Brain microvascular endothelial cell (primary cell): Measurements from ENCODE around the gene ZPBP.

ENCODE experiments used
- DNase-seq: peaks from one replicate; pipeline ENCODE4 v3.0.0-alpha.2; 2020
- H3K27ac ChIP-seq: fragments of 250-450 bp; sonication (Bioruptor Pico); 2 replicates; pipeline ENCODE4 v1.5.1; 2020; ENCODE audit warnings: mild to moderate bottlenecking, moderate library complexity
- H3K27me3 ChIP-seq: fragments of 250-450 bp; sonication (Bioruptor Pico); replicated peaks from 2 replicates; pipeline ENCODE4 v1.5.1; 2020; ENCODE audit warnings: mild to moderate bottlenecking
- H3K36me3 ChIP-seq: fragments of 250-450 bp; sonication (Bioruptor Pico); replicated peaks from 2 replicates; pipeline ENCODE4 v1.5.1; 2020; ENCODE audit warnings: mild to moderate bottlenecking
- H3K4me3 ChIP-seq: 2 replicates; pipeline ENCODE4 v1.5.1; 2011; ENCODE audit warnings: low read depth, mild to moderate bottlenecking, control low read depth, low read length, moderate library complexity
- in situ Hi-C: cut with HindIII; loops from 2 replicates; pipeline ENCODE4 v1.10.0; 2017; ENCODE audit warnings: low sequenced_read_pairs, low pct_ligation_motif_present
- TF ChIP-seq, protein P1 (sequence below): IDR thresholded peaks from 2 replicates; pipeline ENCODE4 v1.5.1; 2011; ENCODE audit warnings: low read depth, mild to moderate bottlenecking, moderate library complexity, low read length, control low read depth, inconsistent platforms; ENCODE audit errors: missing control alignments

ZPBP gene

DNA sequence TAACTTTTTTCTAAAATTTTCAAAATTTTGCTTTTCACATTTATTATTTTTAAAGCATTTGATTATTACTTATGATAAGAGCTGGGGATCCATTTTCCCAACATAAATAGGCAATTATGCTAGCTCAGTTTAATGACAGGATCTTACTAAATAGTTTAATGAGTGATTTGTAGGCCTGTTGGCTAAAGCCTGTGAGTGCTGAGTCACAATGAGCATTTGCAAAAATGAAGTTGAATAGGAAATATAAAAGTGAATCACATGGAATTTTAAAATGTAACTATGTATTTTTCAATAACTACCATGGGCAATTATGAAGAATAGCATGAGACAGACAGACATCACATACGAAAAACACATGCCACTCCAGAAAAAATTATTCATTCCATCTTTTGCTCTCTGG is 45.1 kb upstream of the ZPBP start:
- H3K36me3 ChIP-seq, result no peaks in the 10 kb centered on the region
- in situ Hi-C loops, result no loop called here
- TF ChIP-seq, protein P1, sequence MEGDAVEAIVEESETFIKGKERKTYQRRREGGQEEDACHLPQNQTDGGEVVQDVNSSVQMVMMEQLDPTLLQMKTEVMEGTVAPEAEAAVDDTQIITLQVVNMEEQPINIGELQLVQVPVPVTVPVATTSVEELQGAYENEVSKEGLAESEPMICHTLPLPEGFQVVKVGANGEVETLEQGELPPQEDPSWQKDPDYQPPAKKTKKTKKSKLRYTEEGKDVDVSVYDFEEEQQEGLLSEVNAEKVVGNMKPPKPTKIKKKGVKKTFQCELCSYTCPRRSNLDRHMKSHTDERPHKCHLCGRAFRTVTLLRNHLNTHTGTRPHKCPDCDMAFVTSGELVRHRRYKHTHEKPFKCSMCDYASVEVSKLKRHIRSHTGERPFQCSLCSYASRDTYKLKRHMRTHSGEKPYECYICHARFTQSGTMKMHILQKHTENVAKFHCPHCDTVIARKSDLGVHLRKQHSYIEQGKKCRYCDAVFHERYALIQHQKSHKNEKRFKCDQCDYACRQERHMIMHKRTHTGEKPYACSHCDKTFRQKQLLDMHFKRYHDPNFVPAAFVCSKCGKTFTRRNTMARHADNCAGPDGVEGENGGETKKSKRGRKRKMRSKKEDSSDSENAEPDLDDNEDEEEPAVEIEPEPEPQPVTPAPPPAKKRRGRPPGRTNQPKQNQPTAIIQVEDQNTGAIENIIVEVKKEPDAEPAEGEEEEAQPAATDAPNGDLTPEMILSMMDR, result no peak
- H3K27ac ChIP-seq, result no peak overlapping the region
- DNase-seq, result no peak
- H3K4me3 ChIP-seq, result no peak overlapping the region
- H3K27me3 ChIP-seq, result no peaks in the 10 kb centered on the region

DNA sequence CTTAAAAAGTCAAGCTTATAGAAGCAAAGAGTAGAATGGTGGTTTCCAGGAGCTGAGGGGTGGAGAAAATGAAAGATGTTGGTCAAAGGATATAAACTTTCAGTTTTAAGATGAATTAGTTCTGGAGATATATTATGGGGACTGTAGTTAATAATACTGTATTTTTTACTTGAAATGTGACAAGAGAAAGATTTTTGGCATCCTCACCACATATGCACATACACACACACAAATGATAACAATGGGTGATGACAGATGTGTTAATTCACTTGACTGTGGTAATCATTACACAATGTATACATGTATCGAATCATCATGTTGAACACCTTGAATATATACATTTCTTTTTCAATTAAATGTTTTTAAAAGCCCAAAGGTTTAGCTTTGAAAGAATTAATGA is 32.7 kb upstream of the ZPBP start:
- no peak overlapping the region for H3K4me3 ChIP-seq
- in situ Hi-C loops, result no loop called here
- DNase-seq, result no peak
- H3K36me3 ChIP-seq, result no peaks in the 10 kb centered on the region
- TF ChIP-seq, protein P1, result no peak
- no peak overlapping the region for H3K27ac ChIP-seq
- H3K27me3 ChIP-seq, result no peaks in the 10 kb centered on the region

DNA sequence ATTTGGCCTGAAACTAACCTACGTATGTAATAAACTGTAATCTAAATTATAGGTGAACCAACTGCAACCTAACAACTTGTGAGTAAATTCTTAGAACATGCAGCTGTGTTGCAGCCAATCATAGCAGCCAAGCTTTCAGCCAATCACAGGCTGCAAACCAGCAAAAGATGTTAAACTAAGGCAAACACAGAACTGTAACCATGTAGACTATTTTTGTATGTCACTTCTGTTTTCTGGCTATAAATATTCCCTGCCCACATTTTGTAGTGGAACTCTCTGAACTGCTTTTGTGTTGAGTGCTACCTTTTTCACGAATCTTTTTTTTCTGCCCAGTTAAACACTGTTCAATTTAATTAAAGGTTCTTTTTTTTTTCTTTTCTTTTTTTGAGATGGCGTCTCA is 28.2 kb upstream of the ZPBP start:
- H3K27me3 ChIP-seq, result no peaks in the 10 kb centered on the region
- no peak for DNase-seq
- in situ Hi-C loops, result no loop called here
- H3K4me3 ChIP-seq, result no peak overlapping the region
- H3K36me3 ChIP-seq, result no peaks in the 10 kb centered on the region
- TF ChIP-seq, protein P1, result no peak
- no peak overlapping the region for H3K27ac ChIP-seq

DNA sequence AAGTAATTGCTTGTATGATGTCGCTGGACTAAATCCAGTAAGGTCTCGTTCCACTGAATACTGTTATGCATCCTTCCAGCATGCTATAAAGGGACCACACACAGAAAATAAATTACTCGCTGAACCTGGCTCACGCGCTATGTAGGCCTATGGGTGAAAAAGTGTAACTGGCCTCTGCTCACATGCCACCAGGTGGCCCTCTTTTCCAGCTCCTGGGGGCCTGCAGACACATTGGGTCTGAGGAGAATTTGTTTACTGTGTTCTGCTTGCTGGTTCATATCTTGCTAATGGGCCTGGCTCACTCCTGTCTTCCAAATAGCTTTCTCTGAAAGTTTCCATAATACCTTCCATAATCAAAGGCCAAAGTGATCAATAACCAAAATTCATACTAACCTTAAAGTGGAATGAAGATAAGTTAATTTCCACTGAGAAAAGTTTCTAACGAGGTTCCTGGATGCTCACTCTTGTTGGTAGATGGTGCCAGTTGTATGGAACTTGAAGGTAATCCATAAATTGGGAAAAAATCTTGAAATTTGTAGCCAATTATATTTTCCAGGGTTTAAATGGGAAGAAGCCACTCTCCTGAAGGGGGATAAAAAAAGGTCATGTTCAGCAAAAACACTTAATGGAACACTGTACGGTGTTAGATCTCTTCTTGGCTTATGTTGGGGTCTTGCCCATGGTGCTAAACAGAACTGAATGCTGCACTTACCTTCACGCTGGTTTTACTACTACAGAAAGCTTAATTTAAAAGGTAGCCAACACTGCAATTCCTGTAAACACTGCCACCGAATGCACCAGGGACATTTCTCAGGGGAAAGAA is 27.0 kb upstream of the ZPBP start:
- Histone ChIP-seq H3K27ac (no peak overlapping the region), H3K36me3 (no peaks in the 10 kb centered on the region), H3K4me3 (no peak overlapping the region), H3K27me3 (no peaks in the 10 kb centered on the region)
- TF ChIP-seq, protein P1, result no peak
- no peak for DNase-seq
- in situ Hi-C loops, result no loop called here

DNA sequence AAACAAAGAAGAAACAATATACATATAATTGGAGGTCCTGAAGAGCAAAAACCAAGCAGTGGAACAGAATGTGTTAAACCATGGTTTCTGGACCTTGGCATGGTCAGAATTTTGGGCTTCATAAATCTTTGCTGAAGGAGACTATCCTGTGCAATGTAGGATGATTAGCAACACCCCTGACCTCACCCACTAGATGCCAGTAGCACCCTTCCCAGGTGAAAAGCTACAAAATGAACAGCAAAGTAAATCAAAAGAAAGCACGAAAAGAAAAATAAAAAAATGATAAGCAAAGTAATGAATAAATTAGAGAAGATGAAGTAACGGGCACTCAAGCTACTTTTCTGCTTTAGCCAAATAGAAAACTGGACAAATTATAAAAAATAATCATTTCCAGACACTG is 19.2 kb upstream of the ZPBP start:
- H3K4me3 ChIP-seq, result no peak overlapping the region
- in situ Hi-C loops, result no loop called here

More for the DNA sequence above, 19.2 kb upstream of the ZPBP start:
- Histone ChIP-seq H3K27me3 (no peaks in the 10 kb centered on the region), H3K27ac (no peak overlapping the region), H3K36me3 (no peaks in the 10 kb centered on the region)
- TF ChIP-seq, protein P1, result no peak
- no peak for DNase-seq
